ENCODE results near the gene WDR44.

DNA sequence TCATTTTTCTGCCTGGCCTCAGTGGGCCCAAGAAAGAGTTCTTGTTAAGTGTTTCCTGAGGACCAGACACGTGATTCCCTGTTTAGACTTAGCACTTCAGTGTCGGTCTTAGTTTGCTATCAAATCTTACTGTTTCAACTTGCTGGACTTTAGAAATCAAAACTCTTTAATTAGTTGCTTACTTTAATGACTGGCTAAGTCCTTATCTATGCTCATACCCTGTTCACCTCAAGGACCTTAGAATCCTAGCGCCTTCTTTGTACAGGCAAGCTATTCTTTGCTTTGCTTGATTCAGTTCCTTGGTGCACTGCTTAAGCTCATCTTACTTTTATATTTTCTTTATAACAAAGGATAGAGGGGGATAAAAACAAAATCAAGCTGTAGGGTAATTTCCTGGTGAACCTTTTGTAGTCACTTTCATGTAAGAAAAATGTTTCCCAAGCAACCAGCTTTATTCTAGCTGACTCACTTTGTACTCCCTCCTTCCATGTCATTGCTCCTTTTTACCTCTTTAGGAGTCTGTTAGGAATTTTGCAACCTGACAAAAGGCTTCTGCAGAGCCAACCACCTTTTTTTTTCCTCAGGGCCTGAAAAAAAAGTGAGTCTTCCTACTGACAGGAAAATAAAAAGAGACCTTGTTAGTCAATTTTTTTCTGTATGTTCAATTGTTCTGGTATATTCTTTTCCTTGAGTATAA lies 14.7 kb downstream of the WDR44 start:
- TF ChIP-seq GATAD2A (CRISPR knock-in tag; IDR thresholded peaks at IDR 0.05) (no peak), ZNF138 (CRISPR knock-in tag; IDR thresholded peaks at IDR 0.05; ENCODE audit: low read depth) (no peak), RAD21 (CRISPR knock-in tag; IDR thresholded peaks at IDR 0.05) (no peak), SMARCC2 (IDR thresholded peaks at IDR 0.05) (no peak), SNAPC4 (CRISPR knock-in tag; IDR thresholded peaks at IDR 0.05) (no peak), GABPA (IDR thresholded peaks at IDR 0.05; ENCODE audit: low read depth, low read length) (no peak), GABPA (CRISPR knock-in tag; IDR thresholded peaks at IDR 0.05; ENCODE audit: low read depth) (no peak), ZNF207 (IDR thresholded peaks at IDR 0.05; ENCODE audit: borderline replicate concordance) (no peak)
- TF ChIP-seq, protein P1, sequence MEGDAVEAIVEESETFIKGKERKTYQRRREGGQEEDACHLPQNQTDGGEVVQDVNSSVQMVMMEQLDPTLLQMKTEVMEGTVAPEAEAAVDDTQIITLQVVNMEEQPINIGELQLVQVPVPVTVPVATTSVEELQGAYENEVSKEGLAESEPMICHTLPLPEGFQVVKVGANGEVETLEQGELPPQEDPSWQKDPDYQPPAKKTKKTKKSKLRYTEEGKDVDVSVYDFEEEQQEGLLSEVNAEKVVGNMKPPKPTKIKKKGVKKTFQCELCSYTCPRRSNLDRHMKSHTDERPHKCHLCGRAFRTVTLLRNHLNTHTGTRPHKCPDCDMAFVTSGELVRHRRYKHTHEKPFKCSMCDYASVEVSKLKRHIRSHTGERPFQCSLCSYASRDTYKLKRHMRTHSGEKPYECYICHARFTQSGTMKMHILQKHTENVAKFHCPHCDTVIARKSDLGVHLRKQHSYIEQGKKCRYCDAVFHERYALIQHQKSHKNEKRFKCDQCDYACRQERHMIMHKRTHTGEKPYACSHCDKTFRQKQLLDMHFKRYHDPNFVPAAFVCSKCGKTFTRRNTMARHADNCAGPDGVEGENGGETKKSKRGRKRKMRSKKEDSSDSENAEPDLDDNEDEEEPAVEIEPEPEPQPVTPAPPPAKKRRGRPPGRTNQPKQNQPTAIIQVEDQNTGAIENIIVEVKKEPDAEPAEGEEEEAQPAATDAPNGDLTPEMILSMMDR (CRISPR knock-in tag; IDR thresholded peaks at IDR 0.05), result no peak

All from HepG2 (cell line).